Measurements from ENCODE around the gene SOCS6. TPM values are rescaled to one million over a fixed set of nuclear protein-coding genes. Genes with fewer than 3 reads are reported as not detected.

Gene SOCS6
- total and polyA plus RNA-seq, 10 donors, result 1.3 to 11.5 (median 7.1) TPM

- Histone ChIP-seq H3K36me3 (no peaks in the 10 kb centered on the region), H3K9me3 (no peaks in the 10 kb centered on the region), H3K4me3 (no peak overlapping the region), H3K27me3 (replicated peaks in 1 of 7) (no peaks in the 10 kb centered on the region), H3K27ac (no peak overlapping the region), H3K4me1 (no peaks in the 10 kb centered on the region)
- TF ChIP-seq CTCF (IDR thresholded peaks at IDR 0.05 in 8 of 11, conservative IDR thresholded peaks at IDR 0.05 in 3 of 11) (no peak), POLR2AphosphoS5 (IDR thresholded peaks at IDR 0.05) (no peak), POLR2A (IDR thresholded peaks at IDR 0.05) (no peak)
- DNase-seq, result no peak
- intact Hi-C loops (cut with DNase I; ENCODE audit: low total_unique reads), result no loop called here
- WGBS, 5 donors, result 78 to 90% (median 81%) methylated on average over 6 of the region's 6 CpGs
Observed at GRCh38 chr18:70260683-70261082, 28.2 kb upstream of the SOCS6 start.

GRCh38 chr18:70261141-70261788 lies 27.6 kb upstream of the SOCS6 start:
- Histone ChIP-seq H3K9me3 (no peaks in the 10 kb centered on the region), H3K4me1 (no peaks in the 10 kb centered on the region), H3K27me3 (replicated peaks in 1 of 7) (no peaks in the 10 kb centered on the region), H3K27ac (no peak overlapping the region), H3K4me3 (no peak overlapping the region), H3K36me3 (no peaks in the 10 kb centered on the region)
- WGBS, 5 donors, result 89 to 95% (median 93%) methylated on average over 9 of the region's 9 CpGs
- DNase-seq, result no peak
- intact Hi-C loops (cut with DNase I; ENCODE audit: low total_unique reads), result no loop called here
- TF ChIP-seq POLR2A (IDR thresholded peaks at IDR 0.05) (no peak), POLR2AphosphoS5 (IDR thresholded peaks at IDR 0.05) (no peak), CTCF (IDR thresholded peaks at IDR 0.05 in 8 of 11, conservative IDR thresholded peaks at IDR 0.05 in 3 of 11) (no peak)

GRCh38 chr18:70263336-70263735 lies 25.5 kb upstream of the SOCS6 start:
- H3K4me3 ChIP-seq, result no peak overlapping the region
- intact Hi-C loops (cut with DNase I; ENCODE audit: low total_unique reads), result no loop called here
- H3K9me3 ChIP-seq, result peaks cover 0 to 7% (median 0%) of the 10 kb centered on the region in 8 donors
- WGBS, 5 donors, result 57 to 93% (median 64%) methylated on average over 3 of the region's 3 CpGs
- H3K27me3 ChIP-seq (replicated peaks in 1 of 7), result no peaks in the 10 kb centered on the region
- H3K36me3 ChIP-seq, result no peaks in the 10 kb centered on the region
- no peak overlapping the region for H3K27ac ChIP-seq
- H3K4me1 ChIP-seq, result no peaks in the 10 kb centered on the region
- TF ChIP-seq CTCF (IDR thresholded peaks at IDR 0.05 in 8 of 11, conservative IDR thresholded peaks at IDR 0.05 in 3 of 11) (no peak), POLR2A (IDR thresholded peaks at IDR 0.05) (no peak), POLR2AphosphoS5 (IDR thresholded peaks at IDR 0.05) (no peak)
- no peak for DNase-seq

- Histone ChIP-seq H3K36me3 (no peaks in the 10 kb centered on the region), H3K4me3 (no peak overlapping the region), H3K9me3 (peaks cover 0 to 43% (median 23%) of the 10 kb centered on the region in 8 donors), H3K27ac (no peak overlapping the region), H3K27me3 (replicated peaks in 1 of 7) (no peaks in the 10 kb centered on the region), H3K4me1 (no peaks in the 10 kb centered on the region)
- no peak for DNase-seq
- 76 to 92% (median 83%) methylated on average over 3 of the region's 3 CpGs for WGBS, 5 donors
- TF ChIP-seq CTCF (IDR thresholded peaks at IDR 0.05 in 8 of 11, conservative IDR thresholded peaks at IDR 0.05 in 3 of 11) (no peak), POLR2AphosphoS5 (IDR thresholded peaks at IDR 0.05) (no peak), POLR2A (IDR thresholded peaks at IDR 0.05) (no peak)
- intact Hi-C loops (cut with DNase I; ENCODE audit: low total_unique reads), result no loop called here
Observed at GRCh38 chr18:70271742-70272141, 17.1 kb upstream of the SOCS6 start.
